ENCODE measurements around the gene ESYT1.

Gene ESYT1

GRCh38 chr12:56192582-56192981 lies 64.5 kb downstream of the ESYT1 start:
- Histone ChIP-seq H3K9me3 (ENCODE audit: control insufficient read depth, low read length) (no peaks in the 10 kb centered on the region), H3K27ac (ENCODE audit: insufficient read depth, low read length, poor library complexity, severe bottlenecking) (no peak overlapping the region), H3K4me3 (ENCODE audit: insufficient read depth, low read depth, low read length, poor library complexity, severe bottlenecking) (no peak overlapping the region), H3K27me3 (replicated peaks; ENCODE audit: control insufficient read depth, insufficient read depth, low read length, poor library complexity, severe bottlenecking) (no peaks in the 10 kb centered on the region), H3K4me1 (ENCODE audit: control insufficient read depth, insufficient read depth, low read length, poor library complexity, severe bottlenecking) (peaks cover 13% of the 10 kb centered on the region), H3K36me3 (ENCODE audit: control insufficient read depth, insufficient read depth, low read length) (no peaks in the 10 kb centered on the region)
- no peak for DNase-seq

DNA sequence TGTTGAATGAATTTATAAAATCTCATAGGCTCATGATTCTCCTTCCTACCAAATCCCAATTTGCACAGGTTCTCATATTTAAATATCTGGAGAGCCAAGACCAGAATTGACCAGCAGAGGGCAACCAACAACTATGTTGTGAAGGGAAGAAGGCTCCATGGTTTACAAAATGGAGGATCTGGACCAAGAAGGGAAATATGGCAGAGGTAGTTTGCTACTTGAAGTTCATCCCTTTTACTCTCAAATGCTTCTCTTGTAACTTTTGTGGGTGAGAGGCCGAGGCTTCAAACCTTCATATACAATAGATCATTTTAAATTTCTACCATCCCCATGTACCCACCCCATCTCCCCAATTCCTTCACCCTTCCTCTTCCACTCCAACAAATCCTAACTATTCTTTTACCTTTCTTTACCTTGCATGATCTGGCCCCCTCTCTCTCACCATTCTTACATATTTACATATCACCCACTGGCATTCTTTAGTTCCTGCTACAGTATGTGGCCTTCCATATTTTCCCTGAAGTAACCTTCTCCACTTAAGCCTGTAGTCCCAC lies 65.0 kb downstream of the ESYT1 start:
- Histone ChIP-seq H3K9me3 (ENCODE audit: control insufficient read depth, low read length) (no peaks in the 10 kb centered on the region), H3K36me3 (ENCODE audit: control insufficient read depth, insufficient read depth, low read length) (no peaks in the 10 kb centered on the region), H3K4me1 (ENCODE audit: control insufficient read depth, insufficient read depth, low read length, poor library complexity, severe bottlenecking) (peaks cover 7% of the 10 kb centered on the region), H3K27me3 (replicated peaks; ENCODE audit: control insufficient read depth, insufficient read depth, low read length, poor library complexity, severe bottlenecking) (no peaks in the 10 kb centered on the region), H3K27ac (ENCODE audit: insufficient read depth, low read length, poor library complexity, severe bottlenecking) (no peak overlapping the region), H3K4me3 (ENCODE audit: insufficient read depth, low read depth, low read length, poor library complexity, severe bottlenecking) (no peak overlapping the region)
- DNase-seq = peak; percentile 35 to 69 (median 36)
